Mesenchymal stem cell (in vitro differentiated cells and primary cell): ENCODE results near the gene APMAP.

Experiments used
- DNase-seq: peaks from one replicate; pipeline ENCODE4 v3.0.0-alpha.2; 2013
- H2AFZ ChIP-seq: one replicate; pipeline ENCODE4 v1.6.1; 2013; ENCODE audit warnings: low read depth, mild to moderate bottlenecking, control low read depth, inconsistent platforms, low read length, moderate library complexity
- H2AK5ac ChIP-seq: 2 replicates; pipeline ENCODE4 v1.6.1; 2013; ENCODE audit warnings: low read length, moderate library complexity, mild to moderate bottlenecking, inconsistent platforms; ENCODE audit not compliant: severe bottlenecking
- H2BK120ac ChIP-seq: one replicate; pipeline ENCODE4 v1.6.1; 2013; ENCODE audit warnings: low read depth, mild to moderate bottlenecking, inconsistent platforms, low read length, moderate library complexity
- H2BK12ac ChIP-seq, 2 experiments: one replicate each; pipeline ENCODE4 v1.6.1; 2013; ENCODE audit warnings: inconsistent platforms in 2 of 2, low read length in 2 of 2, mild to moderate bottlenecking in 2 of 2, moderate library complexity in 2 of 2, control low read depth in 1 of 2
- H2BK15ac ChIP-seq: one replicate; pipeline ENCODE4 v1.6.1; 2013; ENCODE audit warnings: mild to moderate bottlenecking, low read depth, inconsistent platforms; ENCODE audit not compliant: poor library complexity, severe bottlenecking
- H2BK5ac ChIP-seq: 2 replicates; pipeline ENCODE4 v1.6.1; 2013; ENCODE audit warnings: low read depth, mild to moderate bottlenecking, low read length, control low read depth, inconsistent platforms; ENCODE audit not compliant: poor library complexity, severe bottlenecking
- H3K14ac ChIP-seq, 2 experiments: one replicate each; pipeline ENCODE4 v1.6.1; 2013; ENCODE audit warnings: inconsistent platforms in 2 of 2, low read length in 2 of 2, control low read depth in 1 of 2, mild to moderate bottlenecking in 1 of 2, moderate library complexity in 1 of 2
- H3K18ac ChIP-seq, 2 experiments: one replicate each; pipeline ENCODE4 v1.6.1; 2013; ENCODE audit warnings: inconsistent platforms in 2 of 2, low read length in 2 of 2, control low read depth in 1 of 2, low read depth in 1 of 2, mild to moderate bottlenecking in 1 of 2
- H3K23ac ChIP-seq, 2 experiments: one replicate each; pipeline ENCODE4 v1.6.1; 2013; ENCODE audit warnings: inconsistent platforms in 2 of 2, low read length in 2 of 2, mild to moderate bottlenecking in 2 of 2, moderate library complexity in 2 of 2, control low read depth in 1 of 2
- H3K27ac ChIP-seq: 2 replicates; pipeline ENCODE4 v1.5.1; 2013; ENCODE audit warnings: mild to moderate bottlenecking, moderate library complexity, low read length, control low read depth, inconsistent platforms; ENCODE audit not compliant: poor library complexity, severe bottlenecking
- H3K27me3 ChIP-seq, 2 experiments: 2 replicates each; pipeline versions ENCODE4 v1.6.1 to v1.7.0; 2013; ENCODE audit warnings: low read length in 2 of 2, mild to moderate bottlenecking in 2 of 2, moderate library complexity in 2 of 2, control low read depth in 1 of 2, inconsistent platforms in 1 of 2; ENCODE audit not compliant: control insufficient read depth in 1 of 2, insufficient read depth in 1 of 2
- H3K36me3 ChIP-seq, 2 experiments: 2 replicates each; pipeline versions ENCODE4 v1.6.1 to v1.7.0; 2013; ENCODE audit warnings: low read length in 2 of 2, control low read depth in 1 of 2, inconsistent platforms in 1 of 2, low read depth in 1 of 2, mild to moderate bottlenecking in 1 of 2; ENCODE audit not compliant: insufficient read depth in 2 of 2, control insufficient read depth in 1 of 2
- H3K4ac ChIP-seq, 2 experiments: one replicate each; pipeline ENCODE4 v1.6.1; 2013; ENCODE audit warnings: inconsistent platforms in 2 of 2, low read length in 2 of 2, mild to moderate bottlenecking in 2 of 2, moderate library complexity in 2 of 2, control low read depth in 1 of 2, low read depth in 1 of 2
- H3K4me1 ChIP-seq: 2 replicates; pipeline ENCODE4 v1.6.1; 2013; ENCODE audit warnings: low read depth, low read length, control low read depth; ENCODE audit not compliant: control insufficient read depth, insufficient read depth
- H3K4me2 ChIP-seq: 2 replicates; pipeline ENCODE4 v1.6.1; 2013; ENCODE audit warnings: low read length, mild to moderate bottlenecking, inconsistent platforms; ENCODE audit not compliant: poor library complexity, severe bottlenecking
- H3K4me3 ChIP-seq, 2 experiments: 2 replicates each; pipeline versions ENCODE4 v1.5.1 to v1.7.0; 2013; ENCODE audit warnings: low read length in 2 of 2, mild to moderate bottlenecking in 2 of 2, control low read depth in 1 of 2, low read depth in 1 of 2; ENCODE audit not compliant: insufficient read depth in 1 of 2
- H3K79me1 ChIP-seq: replicated peaks from 2 replicates; pipeline ENCODE4 v1.6.1; 2013; ENCODE audit warnings: mild to moderate bottlenecking, control low read depth, low read length, inconsistent platforms; ENCODE audit not compliant: poor library complexity, severe bottlenecking
- H3K9ac ChIP-seq: 2 replicates; pipeline ENCODE4 v1.7.0; 2013; ENCODE audit warnings: mild to moderate bottlenecking, low read length, moderate library complexity
- H3K9me3 ChIP-seq: 2 replicates; pipeline ENCODE4 v1.7.0; 2013; ENCODE audit warnings: mild to moderate bottlenecking, low read length; ENCODE audit not compliant: control insufficient read depth
- H4K8ac ChIP-seq: one replicate; pipeline ENCODE4 v1.6.1; 2013; ENCODE audit warnings: inconsistent platforms, mild to moderate bottlenecking, low read length, moderate library complexity
- H4K91ac ChIP-seq: one replicate; pipeline ENCODE4 v1.6.1; 2013; ENCODE audit warnings: mild to moderate bottlenecking, low read length, inconsistent platforms
- WGBS: methylation state at CpG from one replicate; pipeline ENCODE4 v1.1.7; 2013; ENCODE audit warnings: mixed read lengths; 5-methylcytosine and 5-hydroxymethylcytosine counted together

Gene APMAP

DNA sequence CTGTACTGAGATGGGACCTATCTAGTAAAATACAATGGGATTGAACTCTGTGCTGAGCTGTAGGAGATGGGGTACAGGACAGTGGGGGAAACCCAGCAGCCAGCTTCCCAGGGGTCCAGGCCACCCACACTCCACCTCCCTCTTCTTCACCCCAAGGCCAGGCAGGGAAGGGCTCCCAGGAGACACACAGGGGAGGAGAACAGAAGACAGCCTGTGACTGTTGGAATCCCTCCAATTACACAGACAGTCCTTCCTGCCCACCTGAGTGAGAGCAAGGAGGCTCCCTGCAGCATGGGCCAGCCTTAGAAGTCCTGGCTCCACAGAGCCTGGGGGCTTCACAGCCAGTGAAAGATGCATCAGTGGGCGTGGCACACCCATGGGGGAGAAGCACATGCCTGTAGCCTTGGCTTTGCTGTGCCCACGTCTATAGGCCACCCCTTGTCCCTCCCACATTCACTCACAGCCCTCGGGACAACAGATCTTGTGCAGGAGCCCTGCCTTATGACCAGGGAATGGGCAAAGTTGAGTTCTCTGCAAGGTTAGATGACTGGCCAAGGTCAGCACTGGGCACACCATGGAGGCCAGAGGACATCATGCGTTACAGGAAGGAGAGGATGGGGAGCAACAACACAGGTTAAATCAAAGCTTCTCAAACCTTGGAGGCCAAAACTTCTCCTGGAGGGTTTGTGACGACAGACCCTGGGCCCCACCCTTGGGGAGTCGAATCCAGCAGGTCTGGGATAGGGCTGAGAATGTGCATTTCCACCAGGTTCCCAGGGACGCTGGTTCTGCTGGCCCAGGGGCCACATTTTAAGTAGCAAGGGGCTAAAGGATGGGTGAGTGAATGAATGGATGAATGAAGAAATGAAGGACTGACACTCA is 55.8 kb downstream of the APMAP start:
- Histone ChIP-seq H4K8ac (no peak overlapping the region), H2BK15ac (no peak overlapping the region), H3K14ac (no peak overlapping the region), H3K9me3 (peaks cover 10% of the 10 kb centered on the region), H2BK120ac (no peak overlapping the region), H2AFZ (no peak overlapping the region), H3K9ac (no peak overlapping the region), H3K4ac (no peak overlapping the region), H2BK12ac (no peak overlapping the region), H3K4me2 (no peak overlapping the region), H4K91ac (no peak overlapping the region), H3K23ac (no peak overlapping the region), H3K4me3 (no peak overlapping the region), H3K36me3 (no peaks in the 10 kb centered on the region), H3K4me1 (no peaks in the 10 kb centered on the region), H3K79me1 (no peaks in the 10 kb centered on the region), H3K27me3 (peaks cover 0 to 8% of the 10 kb centered on the region in 2 experiments), H3K18ac (no peak overlapping the region), H2AK5ac (no peak overlapping the region), H3K27ac (no peak overlapping the region), H2BK5ac (no peak overlapping the region)
- 64% methylated on average over 6 of the region's 7 CpGs for WGBS
- no peak for DNase-seq

DNA sequence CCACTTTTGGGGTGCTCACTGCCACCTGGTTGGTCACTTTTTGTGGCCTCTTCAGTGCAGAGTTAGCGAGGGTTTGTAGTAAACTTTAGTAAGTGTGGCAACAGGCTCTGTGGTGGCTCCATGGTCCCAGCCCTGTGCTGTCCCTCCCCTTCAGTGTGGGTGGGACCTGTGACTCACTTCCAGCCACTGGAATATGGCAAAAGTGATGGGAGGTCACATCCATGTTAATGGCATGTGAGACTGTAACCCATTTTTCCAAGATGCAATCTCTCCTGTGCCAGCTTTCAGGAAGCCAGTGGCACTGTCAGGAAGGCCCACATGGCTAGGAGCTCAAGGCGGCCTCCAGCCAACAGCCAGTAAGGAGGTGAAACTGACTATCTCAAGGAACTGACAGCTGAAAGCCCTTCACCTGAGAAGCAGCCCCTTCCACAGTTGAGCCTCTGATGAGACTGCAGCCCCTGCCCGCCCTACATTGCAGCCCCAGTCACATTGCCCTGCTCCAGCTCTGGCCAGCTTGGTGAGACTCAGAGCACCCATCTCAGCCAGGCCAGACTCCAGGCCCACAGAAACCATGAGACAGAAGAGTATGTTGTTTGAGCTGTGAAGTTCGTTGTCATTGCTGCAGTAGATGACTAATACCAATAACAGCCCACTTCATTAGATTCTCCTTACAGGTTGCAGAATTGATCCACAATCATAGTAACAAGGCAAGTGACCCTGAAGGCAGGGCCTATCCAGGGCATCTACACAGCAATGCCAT is 56.6 kb downstream of the APMAP start:
- no peak overlapping the region for H2AK5ac ChIP-seq
- H3K27me3 ChIP-seq: peaks cover 5 to 6% of the 10 kb centered on the region in 2 experiments
- H3K9me3 ChIP-seq: peaks cover 8% of the 10 kb centered on the region
- no peak overlapping the region for H3K14ac ChIP-seq
- H3K79me1 ChIP-seq: no peaks in the 10 kb centered on the region
- H2BK120ac ChIP-seq: no peak overlapping the region
- H2BK15ac ChIP-seq: no peak overlapping the region
- H3K27ac ChIP-seq: no peak overlapping the region
- no peak for DNase-seq
- no peak overlapping the region for H4K8ac ChIP-seq
- H3K4me1 ChIP-seq: peaks cover 3% of the 10 kb centered on the region
- H3K36me3 ChIP-seq: no peaks in the 10 kb centered on the region
- no peak overlapping the region for H2BK5ac ChIP-seq
- H3K9ac ChIP-seq: no peak overlapping the region
- no peak overlapping the region for H3K4ac ChIP-seq
- H3K4me2 ChIP-seq: no peak overlapping the region
- H3K18ac ChIP-seq: no peak overlapping the region
- H2AFZ ChIP-seq: no peak overlapping the region
- H2BK12ac ChIP-seq: no peak overlapping the region
- H4K91ac ChIP-seq: no peak overlapping the region
- whole genome bisulfite sequencing: 83% methylated on average over 4 of the region's 4 CpGs
- no peak overlapping the region for H3K23ac ChIP-seq
- H3K4me3 ChIP-seq: no peak overlapping the region

DNA sequence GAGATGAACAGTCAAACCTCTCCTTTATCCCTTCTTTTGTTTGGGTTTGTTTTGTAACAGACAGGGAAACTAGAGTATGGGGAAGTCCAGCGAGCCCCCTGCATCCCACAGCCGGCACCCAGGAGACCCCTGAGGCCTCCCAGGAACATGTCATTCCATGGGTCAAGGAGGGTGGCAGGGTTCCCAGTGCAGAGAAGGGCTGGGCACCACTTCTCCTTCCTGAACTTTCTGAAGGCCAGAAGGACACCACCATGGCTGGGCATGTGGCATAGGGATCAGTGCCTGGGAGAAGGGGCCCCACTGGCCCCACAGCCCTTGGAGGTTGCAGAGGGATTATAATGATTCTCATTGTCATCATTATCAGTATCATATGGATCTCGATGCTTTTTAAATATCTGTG is 57.4 kb downstream of the APMAP start:
- Histone ChIP-seq H2AK5ac (no peak overlapping the region), H2AFZ (no peak overlapping the region), H3K23ac (no peak overlapping the region), H3K4me2 (no peak overlapping the region), H3K27ac (no peak overlapping the region), H3K36me3 (no peaks in the 10 kb centered on the region), H4K91ac (no peak overlapping the region), H3K79me1 (no peaks in the 10 kb centered on the region), H2BK12ac (no peak overlapping the region), H3K27me3 (peaks cover 4 to 9% of the 10 kb centered on the region in 2 experiments), H3K4me1 (peaks cover 3% of the 10 kb centered on the region), H3K14ac (no peak overlapping the region), H2BK120ac (no peak overlapping the region), H3K9me3 (peaks cover 6% of the 10 kb centered on the region), H3K4ac (no peak overlapping the region), H2BK5ac (no peak overlapping the region), H2BK15ac (no peak overlapping the region), H3K4me3 (no peak overlapping the region), H4K8ac (no peak overlapping the region), H3K18ac (no peak overlapping the region), H3K9ac (no peak overlapping the region)
- 60% methylated on average over 2 of the region's 3 CpGs for WGBS
- no peak for DNase-seq

DNA sequence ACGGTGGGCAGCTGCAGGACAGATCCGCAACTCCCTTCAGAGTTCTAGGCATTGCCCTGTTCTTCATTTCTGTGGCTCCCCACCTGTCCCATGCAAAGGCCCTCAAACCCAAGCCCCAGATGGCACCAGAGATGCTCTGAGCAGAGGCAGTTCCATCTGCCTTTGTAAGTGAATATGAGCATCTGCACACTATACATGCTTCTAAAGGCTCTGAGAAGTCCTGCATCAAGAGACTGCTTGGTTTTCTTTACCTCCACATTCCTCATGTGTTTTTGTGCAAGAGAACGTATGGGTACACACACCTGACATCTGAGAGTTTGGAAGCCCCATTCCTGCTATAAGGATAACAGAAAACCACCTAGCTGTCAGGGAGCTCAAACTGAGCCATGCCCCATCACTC is 57.8 kb downstream of the APMAP start:
- Histone ChIP-seq H3K18ac (no peak overlapping the region), H3K79me1 (no peaks in the 10 kb centered on the region), H3K23ac (no peak overlapping the region), H2BK120ac (no peak overlapping the region), H3K36me3 (no peaks in the 10 kb centered on the region), H3K4me2 (no peak overlapping the region), H3K9ac (no peak overlapping the region), H3K14ac (no peak overlapping the region), H2BK5ac (no peak overlapping the region), H4K91ac (no peak overlapping the region), H2AFZ (no peak overlapping the region), H3K4ac (no peak overlapping the region), H3K9me3 (peaks cover 6% of the 10 kb centered on the region), H3K27ac (no peak overlapping the region), H2BK15ac (no peak overlapping the region), H2BK12ac (no peak overlapping the region), H3K27me3 (peaks cover 4 to 9% of the 10 kb centered on the region in 2 experiments), H4K8ac (no peak overlapping the region), H2AK5ac (no peak overlapping the region), H3K4me3 (no peak overlapping the region), H3K4me1 (peaks cover 3% of the 10 kb centered on the region)
- 70% methylated on average over 3 of the region's 3 CpGs for WGBS
- no peak for DNase-seq
